H9 (cell line): ENCODE data around the gene COL4A6. TPM values are rescaled to one million over a fixed set of nuclear protein-coding genes. Genes with fewer than 3 reads are reported as not detected.

ENCODE experiments used
- DNase-seq: peaks from one replicate; pipeline ENCODE4 v3.0.0-alpha.2; 2017
- H2AFZ ChIP-seq: one replicate; pipeline ENCODE4 v1.6.1; 2013; ENCODE audit warnings: mild to moderate bottlenecking, low read length, control low read depth, moderate library complexity
- H2AK5ac ChIP-seq: 2 replicates; pipeline ENCODE4 v1.6.1; 2013; ENCODE audit warnings: low read length, control low read depth, mixed read lengths; ENCODE audit not compliant: insufficient read length
- H2BK120ac ChIP-seq: one replicate; pipeline ENCODE4 v1.6.1; 2013; ENCODE audit warnings: low read depth, mild to moderate bottlenecking, low read length, control low read depth, inconsistent platforms; ENCODE audit not compliant: poor library complexity, severe bottlenecking
- H2BK12ac ChIP-seq: 2 replicates; pipeline ENCODE4 v1.6.1; 2013; ENCODE audit warnings: low read length, control low read depth, mixed read lengths, low read depth; ENCODE audit not compliant: insufficient read length
- H2BK15ac ChIP-seq: 2 replicates; pipeline ENCODE4 v1.6.1; 2013; ENCODE audit warnings: low read depth, low read length, control low read depth
- H2BK20ac ChIP-seq: one replicate; pipeline ENCODE4 v1.6.1; 2013; ENCODE audit warnings: low read depth, mild to moderate bottlenecking, low read length, control low read depth, inconsistent platforms; ENCODE audit not compliant: poor library complexity, severe bottlenecking
- H2BK5ac ChIP-seq: 2 replicates; pipeline ENCODE4 v1.6.1; 2013; ENCODE audit warnings: low read length, control low read depth, mixed read lengths; ENCODE audit not compliant: insufficient read length
- H3K14ac ChIP-seq: 2 replicates; pipeline ENCODE4 v1.6.1; 2013; ENCODE audit warnings: low read length, control low read depth; ENCODE audit not compliant: insufficient read depth
- H3K18ac ChIP-seq: 2 replicates; pipeline ENCODE4 v1.6.1; 2013; ENCODE audit warnings: low read depth, mild to moderate bottlenecking, mixed read lengths, low read length, control low read depth; ENCODE audit not compliant: insufficient read length
- H3K23ac ChIP-seq: 2 replicates; pipeline ENCODE4 v1.6.1; 2013; ENCODE audit warnings: low read length, control low read depth, mixed read lengths, low read depth; ENCODE audit not compliant: insufficient read length
- H3K23me2 ChIP-seq: 2 replicates; pipeline ENCODE4 v1.6.1; 2013; ENCODE audit warnings: low read depth, mild to moderate bottlenecking, mixed read lengths, low read length, control low read depth; ENCODE audit not compliant: insufficient read length, poor library complexity, severe bottlenecking
- H3K27ac ChIP-seq: 2 replicates; pipeline ENCODE4 v1.5.1; 2013; ENCODE audit warnings: low read length, control low read depth, mixed read lengths, low read depth; ENCODE audit not compliant: insufficient read length
- H3K27me3 ChIP-seq: 2 replicates; pipeline ENCODE4 v1.6.1; 2013; ENCODE audit warnings: low read length, control low read depth, inconsistent platforms; ENCODE audit not compliant: insufficient read depth
- H3K4ac ChIP-seq: 2 replicates; pipeline ENCODE4 v1.6.1; 2013; ENCODE audit warnings: low read depth, mild to moderate bottlenecking, control low read depth, inconsistent platforms, low read length, moderate library complexity
- H3K4me1 ChIP-seq: 2 replicates; pipeline ENCODE4 v1.6.1; 2013; ENCODE audit warnings: low read length, control low read depth, inconsistent platforms; ENCODE audit not compliant: insufficient read depth
- H3K4me2 ChIP-seq: 2 replicates; pipeline ENCODE4 v1.6.1; 2013; ENCODE audit warnings: low read length, control low read depth, mixed read lengths; ENCODE audit not compliant: insufficient read length, insufficient read depth
- H3K56ac ChIP-seq: 2 replicates; pipeline ENCODE4 v1.6.1; 2013; ENCODE audit warnings: low read depth, mild to moderate bottlenecking, mixed read lengths, low read length, control low read depth; ENCODE audit not compliant: insufficient read length
- H3K79me1 ChIP-seq: 2 replicates; pipeline ENCODE4 v1.6.1; 2013; ENCODE audit warnings: low read depth, mild to moderate bottlenecking, moderate library complexity, low read length, control low read depth, inconsistent platforms; ENCODE audit not compliant: insufficient read depth, poor library complexity, severe bottlenecking
- H3K79me2 ChIP-seq: 2 replicates; pipeline ENCODE4 v1.6.1; 2013; ENCODE audit warnings: low read length, control low read depth, inconsistent platforms; ENCODE audit not compliant: insufficient read depth
- H3K9ac ChIP-seq: 2 replicates; pipeline ENCODE4 v1.6.1; 2013; ENCODE audit warnings: low read length, control low read depth, mixed read lengths; ENCODE audit not compliant: insufficient read length; ENCODE audit errors: extremely low read depth
- H3K9me3 ChIP-seq: one replicate; pipeline ENCODE4 v1.6.1; 2013; ENCODE audit warnings: low read depth, low read length, inconsistent platforms; ENCODE audit not compliant: control insufficient read depth
- H3T11ph ChIP-seq: one replicate; pipeline ENCODE4 v1.6.1; 2013; ENCODE audit warnings: mild to moderate bottlenecking, low read length, control low read depth, inconsistent platforms
- H4K20me1 ChIP-seq: one replicate; pipeline ENCODE4 v1.6.1; 2013; ENCODE audit not compliant: control insufficient read depth, insufficient read length, insufficient read depth
- H4K5ac ChIP-seq: 2 replicates; pipeline ENCODE4 v1.6.1; 2013; ENCODE audit warnings: low read depth, mild to moderate bottlenecking, mixed read lengths, low read length, control low read depth; ENCODE audit not compliant: insufficient read length
- H4K8ac ChIP-seq: replicated peaks from 2 replicates; pipeline ENCODE4 v1.6.1; 2013; ENCODE audit warnings: low read length, control low read depth, mixed read lengths, low read depth; ENCODE audit not compliant: insufficient read length
- H4K91ac ChIP-seq: 2 replicates; pipeline ENCODE4 v1.6.1; 2013; ENCODE audit warnings: low read depth, mild to moderate bottlenecking, moderate library complexity, mixed read lengths, low read length, control low read depth; ENCODE audit not compliant: insufficient read length
- H3K27ac Mint-ChIP-seq, 3 experiments: 2 replicates in 2 of 3; 3 replicates in 1 of 3; pipeline ENCODE4 v1.8.0; 2020 to 2021; ENCODE audit warnings: mixed read lengths in 3 of 3, mild to moderate bottlenecking in 1 of 3, moderate library complexity in 1 of 3
- H3K27me3 Mint-ChIP-seq: 2 replicates; pipeline ENCODE4 v1.8.0; 2021; ENCODE audit warnings: low read depth, mild to moderate bottlenecking, moderate library complexity, mixed read lengths
- H3K36me3 Mint-ChIP-seq, 3 experiments: 2 replicates in 2 of 3; 3 replicates in 1 of 3; pipeline ENCODE4 v1.8.0; 2020 to 2021; ENCODE audit warnings: low read depth in 3 of 3, mixed read lengths in 3 of 3; ENCODE audit not compliant: insufficient read depth in 1 of 3
- H3K4me1 Mint-ChIP-seq, 2 experiments: 2 replicates each; pipeline ENCODE4 v1.8.0; 2020; ENCODE audit warnings: mixed read lengths in 2 of 2
- H3K4me3 Mint-ChIP-seq, 2 experiments: 2 replicates in 1 of 2; 3 replicates in 1 of 2; pipeline ENCODE4 v1.8.0; 2020 to 2021; ENCODE audit warnings: mild to moderate bottlenecking in 2 of 2, mixed read lengths in 2 of 2, moderate library complexity in 1 of 2
- H3K9me3 Mint-ChIP-seq, 2 experiments: 2 replicates in 1 of 2; 3 replicates in 1 of 2; pipeline ENCODE4 v1.8.0; 2020; ENCODE audit warnings: mild to moderate bottlenecking in 2 of 2, mixed read lengths in 2 of 2, moderate library complexity in 1 of 2
- CTCF ChIP-seq: fragments of 200-600 bp; sonication (generic); conservative IDR thresholded peaks from 3 replicates; pipeline ENCODE4 v1.8.0; 2021; ENCODE audit warnings: antibody characterized with exemption, mild to moderate bottlenecking
- WGBS: extraction: QIAGEN DNeasy Blood & Tissue Kit; methylation state at CpG from one replicate; pipeline ENCODE4 v1.1.7; 2013; ENCODE audit warnings: missing lambda C conversion rate, low lambda C conversion rate, mixed read lengths; ENCODE audit not compliant: insufficient read length; ENCODE audit errors: extremely low coverage; 5-methylcytosine and 5-hydroxymethylcytosine counted together
- total RNA-seq: library from RNA; stranded (reverse); gene quantifications from 2 replicates; pipeline ENCODE4 v1.2.1, GENCODE V29; 2021

COL4A6 gene
- total RNA-seq, 1 experiment from 2014 or later = 16.7 TPM

DNA sequence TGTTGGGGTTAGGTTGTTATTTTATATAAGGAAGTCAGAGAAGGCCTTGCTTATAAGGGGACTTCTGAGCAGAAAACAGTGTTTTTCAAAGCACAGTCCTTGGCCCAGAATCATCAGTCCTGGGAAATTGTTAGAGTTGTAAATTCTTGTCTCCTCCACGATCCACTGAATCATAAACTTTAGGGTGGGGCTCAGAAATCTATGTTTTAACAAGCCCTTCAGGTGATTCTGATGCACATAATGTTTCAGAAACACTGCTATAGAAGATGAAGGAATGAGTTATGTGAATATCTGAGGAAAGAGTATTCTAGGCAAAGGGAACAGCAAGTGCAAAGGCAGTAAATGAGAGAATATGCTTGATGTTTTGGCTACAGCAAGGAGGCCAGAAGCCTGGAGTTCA, 121.8 kb downstream of the COL4A6 start:
- Mint-ChIP-seq H3K36me3 (peaks cover 0 to 4% (median 4%) of the 10 kb centered on the region in 3 experiments; a peak in 1 of 7 replicates), H3K27me3 (no peaks in the 10 kb centered on the region), H3K4me3 (no peak overlapping the region), H3K27ac (no peak overlapping the region), H3K4me1 (peaks cover 6 to 8% of the 10 kb centered on the region in 2 experiments), H3K9me3 (peaks cover 0 to 3% of the 10 kb centered on the region in 2 experiments; a peak in 2 of 5 replicates)
- no peak for DNase-seq
- no peak overlapping the region for H3K4me2 ChIP-seq
- H3K79me1 ChIP-seq = no peaks in the 10 kb centered on the region
- no peak overlapping the region for H4K5ac ChIP-seq
- no peak overlapping the region for H3K27ac ChIP-seq
- no peak overlapping the region for H2BK15ac ChIP-seq
- no peaks in the 10 kb centered on the region for H3K79me2 ChIP-seq
- no CpG with 5 or more reads among the region's 1 CpG for WGBS
- no peak for TF ChIP-seq CTCF
- no peaks in the 10 kb centered on the region for H3K4me1 ChIP-seq
- H2AK5ac ChIP-seq = no peak overlapping the region
- H3K9ac ChIP-seq = no peak overlapping the region
- no peak overlapping the region for H3K56ac ChIP-seq
- no peak overlapping the region for H2BK120ac ChIP-seq
- H3K9me3 ChIP-seq = no peaks in the 10 kb centered on the region
- no peak overlapping the region for H4K91ac ChIP-seq
- H3K23ac ChIP-seq = no peak overlapping the region
- no peak overlapping the region for H3K4ac ChIP-seq
- H2BK12ac ChIP-seq = no peak overlapping the region
- no peaks in the 10 kb centered on the region for H3K27me3 ChIP-seq
- H2BK20ac ChIP-seq = no peak overlapping the region
- no peak overlapping the region for H3K18ac ChIP-seq
- H4K8ac ChIP-seq = no peak overlapping the region
- H3T11ph ChIP-seq = no peak overlapping the region
- no peaks in the 10 kb centered on the region for H4K20me1 ChIP-seq
- no peak overlapping the region for H2AFZ ChIP-seq
- no peaks in the 10 kb centered on the region for H3K23me2 ChIP-seq
- H2BK5ac ChIP-seq = no peak overlapping the region
- H3K14ac ChIP-seq = no peak overlapping the region
